Fibroblast of lung (primary cell): Measurements from ENCODE around the gene ADAMTS17.

Experiments used
- CTCF ChIP-seq, 2 donors: IDR thresholded peaks in 1 of 2; conservative IDR thresholded peaks in 1 of 2; 1 replicate in 1 of 2; 2 replicates in 1 of 2; pipeline ENCODE4 v1.5.1; 2011 to 2012; ENCODE audit warnings: low read length in 2 of 2, control low read depth in 1 of 2, inconsistent platforms in 1 of 2, low read depth in 1 of 2, mild to moderate bottlenecking in 1 of 2
- EZH2 ChIP-seq: IDR thresholded peaks from 2 replicates; pipeline ENCODE4 v1.5.1; 2012; ENCODE audit warnings: low read length, control low read depth, mild to moderate bottlenecking; ENCODE audit errors: missing control alignments

GRCh38 chr15:100039994-100040393 is 301.8 kb downstream of the ADAMTS17 start:
- TF ChIP-seq CTCF (conservative IDR thresholded peaks at IDR 0.05 in 1 of 2, IDR thresholded peaks at IDR 0.05 in 1 of 2; ENCODE audit: low read depth in 1 of 2, low read length in 2 of 2) (no peak), EZH2 (no peak)
